Cardiac septum (tissue), 1 donor: Measurements from ENCODE around the gene PM20D2. TPM values are rescaled to one million over a fixed set of nuclear protein-coding genes. Genes with fewer than 3 reads are reported as not detected.

Experiments used
- DNase-seq: peaks from one replicate; pipeline ENCODE4 v3.0.0-alpha.2; 2020; ENCODE audit warnings: low spot score
- intact Hi-C: fragments of 100-400 bp; cut with DNase I; formaldehyde crosslinking; loops from one replicate; pipeline ENCODE4 v1.14.0; 2022
- total RNA-seq: library from RNA; stranded (reverse); fragmentation: NEBNext Ultra II Directional; extraction: Animal tissue kit (Norgen Biotek cat#: 25700); gene quantifications from one replicate; pipeline ENCODE4 v1.2.1, GENCODE V29; 2021
- donor health status: DM: no; HTN: no; CAD: no.

Gene PM20D2
- total RNA-seq, 1 donor from 2014 or later, result 13.0 TPM

- DNase-seq, result no peak
- intact Hi-C loops, result no loop called here
Observed at GRCh38 chr6:89190741-89191140, 44.9 kb downstream of the PM20D2 start.

DNA sequence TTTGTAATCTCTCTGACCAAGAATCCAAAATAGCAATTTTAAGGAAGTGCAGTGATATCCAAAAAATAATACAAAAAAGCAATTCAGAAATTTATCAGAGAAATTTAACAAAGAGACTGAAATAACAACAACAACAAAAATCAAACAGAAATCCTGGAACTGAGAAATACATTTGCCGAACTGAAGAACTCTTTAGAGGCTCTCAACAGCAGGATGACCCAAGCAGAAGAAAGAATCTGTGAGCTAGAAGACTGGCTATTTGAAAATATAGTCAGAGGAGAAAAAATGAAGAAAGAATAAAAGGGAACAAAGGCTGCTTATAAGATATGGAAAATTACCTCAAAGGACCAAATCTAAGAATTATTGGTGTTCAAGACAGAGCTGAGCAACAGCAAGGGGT is 48.7 kb downstream of the PM20D2 start:
- intact Hi-C loops, result no loop called here
- DNase-seq, result no peak

GRCh38 chr6:89197141-89197540 is 51.3 kb downstream of the PM20D2 start:
- no peak for DNase-seq
- intact Hi-C loops, result no loop called here

- DNase-seq, result no peak
- intact Hi-C loops, result no loop called here
Observed at GRCh38 chr6:89198235-89198634, 52.4 kb downstream of the PM20D2 start.

DNA sequence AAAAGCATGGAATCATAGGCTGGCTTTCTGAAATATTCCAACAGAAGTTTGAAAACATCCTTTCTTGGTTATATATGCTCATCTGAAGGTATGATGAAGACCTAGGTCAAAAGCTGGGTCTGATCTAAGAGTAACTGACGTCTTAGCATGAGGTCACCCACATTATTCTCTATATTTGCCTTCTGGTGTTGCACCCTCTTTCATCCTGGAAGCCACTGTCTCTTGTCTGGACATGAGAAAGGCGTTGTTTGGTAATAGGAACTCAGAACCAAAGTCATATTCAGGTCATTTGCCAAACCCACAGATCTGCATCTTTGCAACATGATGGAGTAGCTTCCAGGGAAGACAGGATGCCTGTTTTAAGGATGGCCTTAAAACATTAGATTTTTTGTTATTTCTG is 53.7 kb downstream of the PM20D2 start:
- intact Hi-C loops, result no loop called here
- DNase-seq, result no peak

DNA sequence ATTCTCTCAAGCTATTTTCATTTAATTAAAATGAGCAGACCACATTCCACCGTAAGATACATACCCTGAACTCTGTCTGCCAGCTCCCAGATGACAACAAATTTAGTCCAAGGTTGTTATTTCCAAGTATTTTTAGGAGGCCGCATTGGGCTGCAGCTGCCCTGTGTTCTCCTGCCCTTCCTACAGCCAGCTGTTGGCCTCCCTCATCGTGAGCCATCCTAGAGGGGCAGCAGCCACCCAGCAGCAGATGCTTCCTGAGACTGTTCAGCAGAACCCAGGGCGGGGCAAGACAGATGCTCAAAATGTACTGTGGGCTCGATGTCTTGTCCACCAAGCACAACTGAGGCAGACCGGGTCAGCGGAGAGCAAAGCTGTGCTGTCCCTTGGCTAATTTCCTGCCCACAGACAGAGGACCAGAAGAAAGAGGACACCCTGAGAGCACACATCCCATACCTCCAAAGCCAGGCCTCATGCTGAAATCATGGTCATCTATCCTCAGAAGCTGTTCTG is 54.9 kb downstream of the PM20D2 start:
- no peak for DNase-seq
- intact Hi-C loops, result no loop called here

GRCh38 chr6:89204096-89204495 is 58.2 kb downstream of the PM20D2 start:
- intact Hi-C loops, result no loop called here
- DNase-seq, result no peak

- DNase-seq, result no peak
- intact Hi-C loops, result no loop called here
Observed at GRCh38 chr6:89205819-89206218, 60.0 kb downstream of the PM20D2 start.

GRCh38 chr6:89208551-89208950 is 62.7 kb downstream of the PM20D2 start:
- no peak for DNase-seq
- intact Hi-C loops, result no loop called here

DNA sequence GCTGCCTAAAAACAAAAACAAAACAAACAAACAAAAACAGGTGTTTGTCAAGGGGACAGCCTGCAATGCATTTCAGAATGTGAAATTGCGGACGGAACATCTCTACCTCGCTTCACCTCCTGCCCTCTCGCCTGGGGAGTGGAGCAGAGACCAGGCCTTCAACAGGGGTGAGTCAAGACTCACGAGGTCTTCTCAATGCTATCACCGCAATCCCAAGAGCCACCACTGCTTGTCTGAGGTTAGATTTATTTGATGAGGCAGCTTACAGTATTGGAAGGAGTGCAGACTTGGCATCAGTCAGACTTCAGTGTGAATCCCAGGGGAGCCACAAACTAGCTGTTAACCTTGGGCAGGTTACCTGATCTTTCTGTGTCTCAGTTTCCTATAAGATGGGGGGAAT is 63.6 kb downstream of the PM20D2 start:
- intact Hi-C loops, result no loop called here
- DNase-seq, result no peak

DNA sequence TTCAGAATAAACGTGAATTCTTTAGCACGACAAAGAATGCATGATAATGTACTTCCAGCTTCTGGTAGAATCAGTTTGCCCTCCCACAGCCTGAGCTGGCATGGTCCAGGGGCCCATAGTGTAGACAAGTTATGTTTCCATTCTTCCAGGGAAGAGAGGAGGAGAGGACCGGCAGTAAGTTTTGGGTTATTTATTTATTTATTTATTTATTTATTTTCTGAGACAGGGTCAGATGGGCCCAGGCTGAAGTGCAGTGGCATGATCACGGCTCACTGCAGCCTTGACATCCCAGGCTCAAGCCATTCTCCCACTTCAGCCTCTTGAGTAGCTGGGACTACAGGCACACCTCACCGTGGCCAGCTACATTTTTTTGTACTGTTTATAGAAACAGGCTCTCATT is 66.6 kb downstream of the PM20D2 start:
- DNase-seq, result no peak
- intact Hi-C loops, result no loop called here

GRCh38 chr6:89214197-89214596 is 68.3 kb downstream of the PM20D2 start:
- intact Hi-C loops, result no loop called here
- DNase-seq, result no peak

Other genes with a start within 250 kb of the PM20D2 start
- gene RNGTT, start 182.4 kb upstream of the PM20D2 start, total RNA-seq, result 7.9 TPM
- gene PNRC1, start 65.3 kb upstream of the PM20D2 start, total RNA-seq, result 211 TPM
- 0.40 TPM for gene SRSF12, start 28.0 kb upstream of the PM20D2 start, total RNA-seq
- gene GABRR1, start 71.3 kb downstream of the PM20D2 start, total RNA-seq, result not detected
- gene GABRR2, start 169.2 kb downstream of the PM20D2 start, total RNA-seq, result 1.7 TPM
- 18.0 TPM for gene UBE2J1, start 206.7 kb downstream of the PM20D2 start, total RNA-seq